ENCODE results near the gene GRID2. TPM values are rescaled to one million over a fixed set of nuclear protein-coding genes. Genes with fewer than 3 reads are reported as not detected.

GRID2 gene
- total RNA-seq, 6 donors from 2014 or later, result 0.76 TPM; not detected in 5

DNA sequence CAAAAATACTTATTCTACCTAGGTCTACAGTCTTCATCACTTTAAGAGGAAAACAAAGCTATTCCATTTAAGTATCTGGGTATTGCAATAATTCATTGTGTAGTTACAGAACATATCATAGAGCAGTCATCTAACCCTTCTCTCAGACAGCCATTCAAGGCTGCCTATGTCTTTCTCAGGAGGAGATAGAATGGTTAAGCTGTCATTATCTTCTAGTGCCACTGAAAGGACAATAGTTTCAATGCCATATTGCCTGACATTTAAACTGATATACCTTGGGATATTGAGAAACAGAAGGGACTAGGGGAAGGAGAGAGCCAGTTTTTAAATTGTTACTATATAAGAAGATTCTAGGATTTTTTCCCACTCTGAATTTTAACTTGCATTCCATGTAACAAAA is 527.0 kb downstream of the GRID2 start:
- Histone ChIP-seq H3K4me1 (no peaks in the 10 kb centered on the region), H3K36me3 (no peaks in the 10 kb centered on the region), H3K9me3 (no peaks in the 10 kb centered on the region), H3K27me3 (no peaks in the 10 kb centered on the region), H3K4me3 (no peak overlapping the region), H3K27ac (no peak overlapping the region)
- DNase-seq (no peak), ATAC-seq (ENCODE audit: low FRiP score in 2 of 2) (no peak)
- TF ChIP-seq, protein P1, sequence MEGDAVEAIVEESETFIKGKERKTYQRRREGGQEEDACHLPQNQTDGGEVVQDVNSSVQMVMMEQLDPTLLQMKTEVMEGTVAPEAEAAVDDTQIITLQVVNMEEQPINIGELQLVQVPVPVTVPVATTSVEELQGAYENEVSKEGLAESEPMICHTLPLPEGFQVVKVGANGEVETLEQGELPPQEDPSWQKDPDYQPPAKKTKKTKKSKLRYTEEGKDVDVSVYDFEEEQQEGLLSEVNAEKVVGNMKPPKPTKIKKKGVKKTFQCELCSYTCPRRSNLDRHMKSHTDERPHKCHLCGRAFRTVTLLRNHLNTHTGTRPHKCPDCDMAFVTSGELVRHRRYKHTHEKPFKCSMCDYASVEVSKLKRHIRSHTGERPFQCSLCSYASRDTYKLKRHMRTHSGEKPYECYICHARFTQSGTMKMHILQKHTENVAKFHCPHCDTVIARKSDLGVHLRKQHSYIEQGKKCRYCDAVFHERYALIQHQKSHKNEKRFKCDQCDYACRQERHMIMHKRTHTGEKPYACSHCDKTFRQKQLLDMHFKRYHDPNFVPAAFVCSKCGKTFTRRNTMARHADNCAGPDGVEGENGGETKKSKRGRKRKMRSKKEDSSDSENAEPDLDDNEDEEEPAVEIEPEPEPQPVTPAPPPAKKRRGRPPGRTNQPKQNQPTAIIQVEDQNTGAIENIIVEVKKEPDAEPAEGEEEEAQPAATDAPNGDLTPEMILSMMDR (IDR thresholded peaks at IDR 0.05), result no peak
- TF ChIP-seq POLR2A (IDR thresholded peaks at IDR 0.05) (no peak), EP300 (IDR thresholded peaks at IDR 0.05) (no peak), POLR2AphosphoS5 (IDR thresholded peaks at IDR 0.05) (no peak)

DNA sequence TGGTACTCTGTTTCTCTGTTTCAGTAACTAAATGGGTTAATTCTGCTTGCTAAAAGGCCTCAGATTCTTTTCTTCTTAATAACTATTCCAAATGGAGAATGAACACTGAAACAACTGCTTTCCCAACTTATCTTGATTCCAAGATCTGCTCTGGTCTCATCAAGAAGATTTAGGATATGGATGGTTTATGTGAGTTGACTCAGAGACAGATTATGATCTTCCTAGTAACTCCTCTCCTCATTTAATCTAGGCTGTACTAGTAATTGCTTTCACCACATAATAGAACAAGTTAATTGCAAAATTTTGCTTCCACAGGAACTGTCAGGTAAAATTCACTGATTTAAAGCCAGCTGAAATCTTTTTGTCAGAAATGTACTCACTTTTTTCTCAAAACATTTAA is 537.1 kb downstream of the GRID2 start:
- ATAC-seq (ENCODE audit: low FRiP score in 2 of 2), result no peak
- H3K9me3 ChIP-seq, result no peaks in the 10 kb centered on the region
- H3K4me1 ChIP-seq, result no peaks in the 10 kb centered on the region
- no peaks in the 10 kb centered on the region for H3K27me3 ChIP-seq
- DNase-seq, result no peak
- no peak overlapping the region for H3K4me3 ChIP-seq
- H3K27ac ChIP-seq, result no peak overlapping the region
- TF ChIP-seq EP300 (IDR thresholded peaks at IDR 0.05) (no peak), POLR2A (IDR thresholded peaks at IDR 0.05) (no peak), POLR2AphosphoS5 (IDR thresholded peaks at IDR 0.05) (no peak)
- TF ChIP-seq, protein P1 (IDR thresholded peaks at IDR 0.05), result no peak
- no peaks in the 10 kb centered on the region for H3K36me3 ChIP-seq

DNA sequence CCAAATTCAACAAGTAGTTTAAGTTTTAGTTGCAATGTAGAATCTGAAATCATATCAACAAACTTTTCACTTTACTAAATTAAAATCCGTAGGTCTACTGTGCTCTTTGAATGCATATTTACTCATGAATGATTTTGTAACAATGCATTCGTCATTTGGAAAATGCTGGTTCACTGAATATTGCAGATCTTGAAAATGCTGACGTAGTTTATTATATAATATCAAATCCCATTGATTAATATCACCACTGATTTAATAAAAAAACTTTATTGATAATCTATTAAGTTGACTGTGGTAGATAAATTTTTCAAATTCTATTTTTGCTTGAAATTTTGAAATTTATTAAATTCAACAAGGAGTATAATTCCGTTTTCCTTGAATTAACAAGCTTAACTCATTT is 540.0 kb downstream of the GRID2 start:
- no peak overlapping the region for H3K4me3 ChIP-seq
- no peaks in the 10 kb centered on the region for H3K36me3 ChIP-seq
- H3K9me3 ChIP-seq, result no peaks in the 10 kb centered on the region
- DNase-seq, result no peak
- no peaks in the 10 kb centered on the region for H3K4me1 ChIP-seq
- H3K27me3 ChIP-seq, result no peaks in the 10 kb centered on the region
- WGBS, 2 donors, result 84 to 89% methylated on average over 4 of the region's 4 CpGs
- H3K27ac ChIP-seq, result no peak overlapping the region
- no peak for ATAC-seq (ENCODE audit: low FRiP score in 2 of 2)
- TF ChIP-seq POLR2AphosphoS5 (IDR thresholded peaks at IDR 0.05) (no peak), EP300 (IDR thresholded peaks at IDR 0.05) (no peak), POLR2A (IDR thresholded peaks at IDR 0.05) (no peak)
- TF ChIP-seq, protein P1 (IDR thresholded peaks at IDR 0.05), result no peak

DNA sequence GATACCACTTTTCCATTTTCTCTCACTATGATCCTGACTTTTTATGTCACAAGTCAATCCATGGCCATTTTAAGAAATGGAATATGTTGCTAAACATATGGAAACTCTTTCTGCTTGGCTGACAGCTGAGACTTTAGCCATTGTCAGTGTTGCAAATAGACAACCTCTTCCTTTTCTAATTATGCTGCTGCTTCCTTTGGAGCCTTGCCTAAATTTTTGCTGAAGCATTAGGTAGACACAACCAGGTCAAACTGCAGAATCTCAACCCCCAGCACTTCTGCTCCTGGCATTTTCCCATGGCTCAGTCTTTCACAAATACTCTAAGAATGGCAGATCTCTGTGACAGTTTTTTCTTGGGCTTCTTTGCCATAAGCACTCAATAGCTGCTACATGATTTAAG is 543.3 kb downstream of the GRID2 start:
- H3K9me3 ChIP-seq, result no peaks in the 10 kb centered on the region
- H3K4me3 ChIP-seq, result no peak overlapping the region
- TF ChIP-seq POLR2AphosphoS5 (IDR thresholded peaks at IDR 0.05), result no peak
- no peak for TF ChIP-seq POLR2A (IDR thresholded peaks at IDR 0.05)
- no peak for TF ChIP-seq EP300 (IDR thresholded peaks at IDR 0.05)
- TF ChIP-seq, protein P1 (IDR thresholded peaks at IDR 0.05), result no peak
- H3K27ac ChIP-seq, result no peak overlapping the region
- no peaks in the 10 kb centered on the region for H3K4me1 ChIP-seq
- H3K27me3 ChIP-seq, result no peaks in the 10 kb centered on the region
- ATAC-seq (ENCODE audit: low FRiP score in 2 of 2) (no peak), DNase-seq (no peak)
- H3K36me3 ChIP-seq, result no peaks in the 10 kb centered on the region

DNA sequence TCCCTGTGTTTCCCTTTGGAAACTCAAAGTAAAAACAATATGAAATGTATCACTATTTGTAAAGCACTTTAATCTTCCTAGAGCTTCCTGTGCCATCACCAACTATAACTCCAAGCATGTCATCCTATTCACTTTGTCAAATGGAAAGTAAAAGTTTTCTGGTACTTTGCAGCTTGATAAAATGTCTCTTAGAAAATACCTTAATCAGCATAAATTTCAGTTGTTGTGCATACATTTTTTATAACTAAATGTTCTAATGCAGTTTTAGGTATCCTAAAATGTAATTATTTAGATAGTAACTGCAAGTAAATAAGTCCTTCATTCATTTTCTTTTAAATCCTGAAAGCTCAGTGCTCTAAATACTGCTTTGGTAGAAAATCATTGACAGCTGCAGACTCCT is 558.7 kb downstream of the GRID2 start:
- no peak for TF ChIP-seq POLR2AphosphoS5 (IDR thresholded peaks at IDR 0.05)
- no peak for TF ChIP-seq EP300 (IDR thresholded peaks at IDR 0.05)
- TF ChIP-seq POLR2A (IDR thresholded peaks at IDR 0.05), result no peak
- TF ChIP-seq, protein P1 (IDR thresholded peaks at IDR 0.05), result no peak
- Histone ChIP-seq H3K4me1 (no peaks in the 10 kb centered on the region), H3K4me3 (no peak overlapping the region), H3K9me3 (no peaks in the 10 kb centered on the region), H3K27ac (no peak overlapping the region), H3K27me3 (no peaks in the 10 kb centered on the region), H3K36me3 (no peaks in the 10 kb centered on the region)
- DNase-seq (no peak), ATAC-seq (ENCODE audit: low FRiP score in 2 of 2) (no peak)

Measured in upper lobe of left lung (tissue), 6 donors.